Epithelial cell of esophagus (primary cell): ENCODE results near the gene TSC22D4.

Source experiments
- DNase-seq: peaks from one replicate; pipeline ENCODE4 v3.0.0; 2010; ENCODE audit warnings: low read depth
- H3K4me3 ChIP-seq: 2 replicates; pipeline ENCODE4 v1.5.1; 2011; ENCODE audit warnings: mild to moderate bottlenecking, low read length, control low read depth
- CTCF ChIP-seq: IDR thresholded peaks from 2 replicates; pipeline ENCODE4 v1.5.1; 2011; ENCODE audit warnings: low read depth, mild to moderate bottlenecking, low read length, control low read depth, inconsistent platforms; ENCODE audit not compliant: insufficient read depth; ENCODE audit errors: missing control alignments

Gene TSC22D4

GRCh38 chr7:100490483-100491191, 11.6 kb upstream of the TSC22D4 start:
- no peak for TF ChIP-seq CTCF
- H3K4me3 ChIP-seq = no peak overlapping the region

GRCh38 chr7:100489824-100490223, 10.8 kb upstream of the TSC22D4 start:
- DNase-seq = peak; percentile 51
- no peak overlapping the region for H3K4me3 ChIP-seq
- no peak for TF ChIP-seq CTCF

More at GRCh38 chr7:100490483-100491191, 11.6 kb upstream of the TSC22D4 start:
- DNase-seq = no peak

- no peak for TF ChIP-seq CTCF
- H3K4me3 ChIP-seq = no peak overlapping the region
- DNase-seq = no peak
These were observed 10.1 kb upstream of the TSC22D4 start for GRCh38 chr7:100489121-100489520.

GRCh38 chr7:100488333-100489095, 9.5 kb upstream of the TSC22D4 start:
- H3K4me3 ChIP-seq = no peak overlapping the region
- TF ChIP-seq CTCF = no peak
- no peak for DNase-seq

- no peak overlapping the region for H3K4me3 ChIP-seq
- TF ChIP-seq CTCF = no peak
- no peak for DNase-seq
These were observed 7.9 kb upstream of the TSC22D4 start for GRCh38 chr7:100486753-100487446.

GRCh38 chr7:100486111-100486636, 7.2 kb upstream of the TSC22D4 start:
- TF ChIP-seq CTCF = no peak
- no peak overlapping the region for H3K4me3 ChIP-seq
- DNase-seq = no peak
